ENCODE measurements around the gene TMEM61.
A peak's percentile ranks its signal among the peaks of the same experiment; 100 is the strongest.

The TMEM61 gene

GRCh38 chr1:54984131-54984842 lies 3.9 kb downstream of the TMEM61 start:
- DNase-seq, result no peak

- DNase-seq, result no peak
Measured at GRCh38 chr1:54985556-54985955, 5.1 kb downstream of the TMEM61 start.

DNA sequence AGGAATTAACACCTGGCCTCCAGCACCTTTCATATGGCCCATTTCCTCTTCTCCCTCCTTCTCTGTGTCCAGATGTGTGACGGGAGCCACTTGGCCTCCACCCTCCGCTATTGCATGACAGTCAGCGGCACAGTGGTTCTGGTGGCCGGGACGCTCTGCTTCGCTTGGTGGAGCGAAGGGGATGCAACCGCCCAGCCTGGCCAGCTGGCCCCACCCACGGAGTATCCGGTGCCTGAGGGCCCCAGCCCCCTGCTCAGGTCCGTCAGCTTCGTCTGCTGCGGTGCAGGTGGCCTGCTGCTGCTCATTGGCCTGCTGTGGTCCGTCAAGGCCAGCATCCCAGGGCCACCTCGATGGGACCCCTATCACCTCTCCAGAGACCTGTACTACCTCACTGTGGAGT lies 5.6 kb downstream of the TMEM61 start:
- no peak for DNase-seq

- no peak for DNase-seq
Measured at GRCh38 chr1:54986533-54986932, 6.1 kb downstream of the TMEM61 start.

- DNase-seq, result no peak
Measured at GRCh38 chr1:54987427-54987826, 7.0 kb downstream of the TMEM61 start.

- no peak for DNase-seq
Measured at GRCh38 chr1:54987919-54988705, 7.7 kb downstream of the TMEM61 start.

DNA sequence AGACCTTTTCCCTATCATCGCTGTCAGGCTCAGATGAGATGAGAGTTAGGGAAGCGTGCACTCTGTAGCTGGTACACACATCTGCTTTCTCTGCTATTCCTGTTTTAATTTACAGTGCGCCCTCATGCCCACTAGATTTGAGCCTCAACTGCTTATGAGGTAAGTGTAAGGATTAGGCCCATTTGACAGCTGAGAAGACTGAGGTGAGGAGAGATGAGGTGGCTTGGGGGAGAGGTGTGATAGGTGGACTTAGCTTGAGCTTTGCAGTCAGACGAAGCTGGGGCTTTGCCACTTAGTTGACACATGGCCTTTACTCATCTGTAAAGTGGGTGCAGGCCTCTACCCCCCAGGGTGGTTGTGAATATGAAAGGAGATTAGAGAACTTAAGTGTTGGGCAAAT lies 8.5 kb downstream of the TMEM61 start:
- DNase-seq, result no peak

DNA sequence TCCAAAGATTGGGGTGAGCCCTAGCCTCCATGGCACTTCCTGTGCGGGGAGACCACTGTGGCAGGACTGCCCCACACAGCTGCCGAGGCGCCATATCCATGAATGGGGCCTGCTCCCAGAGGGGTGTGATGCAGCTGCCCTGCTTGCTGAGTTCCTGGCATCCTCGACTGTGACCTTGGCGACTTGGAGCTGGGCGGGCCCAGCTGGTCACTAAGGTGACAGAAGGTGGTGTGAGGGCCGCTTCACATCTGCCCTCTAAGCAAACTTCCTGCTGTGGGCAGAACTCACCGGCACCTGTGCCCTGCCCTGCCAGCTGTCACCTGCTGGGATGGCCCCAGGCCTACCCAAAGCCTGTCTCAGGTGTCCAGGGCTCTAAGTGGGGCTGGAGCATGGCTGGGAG lies 9.0 kb downstream of the TMEM61 start:
- DNase-seq, result no peak

DNA sequence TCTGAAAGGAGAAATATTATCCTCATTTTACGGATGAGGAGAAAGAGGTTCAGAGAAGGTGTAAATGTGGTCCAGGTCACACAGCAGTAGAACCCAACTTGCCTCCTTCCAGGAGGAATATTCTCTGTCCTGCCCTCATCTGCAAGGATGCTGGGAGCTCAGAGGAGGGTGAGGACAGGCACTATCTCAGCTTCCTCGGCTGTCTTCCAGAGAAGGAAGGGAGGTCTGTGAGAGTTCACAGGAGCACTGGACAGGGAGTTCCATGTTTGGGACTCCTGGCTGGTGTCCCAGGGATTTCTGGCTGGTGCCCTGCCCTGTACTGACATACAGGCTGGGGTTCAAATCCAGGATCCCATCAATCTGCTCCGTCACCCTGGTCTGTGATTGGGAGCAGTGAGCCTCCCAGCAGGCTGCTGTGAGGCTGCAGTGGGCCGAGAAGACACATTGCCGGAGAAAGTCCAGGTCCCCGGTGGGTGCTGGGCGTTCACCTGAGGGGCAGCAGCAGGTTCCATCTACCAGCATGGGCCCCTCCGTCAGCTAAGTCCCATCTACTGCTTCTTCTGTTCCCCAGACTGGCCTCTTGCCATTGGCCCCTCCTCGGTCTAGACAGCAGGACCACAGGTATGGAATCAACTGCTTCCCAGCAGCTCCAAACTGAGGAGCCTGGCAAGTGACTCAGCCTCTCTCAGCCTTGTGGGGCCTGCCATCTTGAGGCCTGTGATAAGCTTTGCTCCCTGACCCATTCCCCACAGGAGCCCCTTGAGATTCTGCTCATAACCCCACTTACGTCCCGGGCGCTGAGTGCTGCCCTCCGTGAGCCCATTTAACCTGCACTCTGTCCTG lies 9.8 kb downstream of the TMEM61 start:
- no peak for DNase-seq

GRCh38 chr1:54990916-54991315 lies 10.5 kb downstream of the TMEM61 start:
- no peak for DNase-seq

- DNase-seq, result no peak
Measured at GRCh38 chr1:54991939-54992338, 11.5 kb downstream of the TMEM61 start.

DNA sequence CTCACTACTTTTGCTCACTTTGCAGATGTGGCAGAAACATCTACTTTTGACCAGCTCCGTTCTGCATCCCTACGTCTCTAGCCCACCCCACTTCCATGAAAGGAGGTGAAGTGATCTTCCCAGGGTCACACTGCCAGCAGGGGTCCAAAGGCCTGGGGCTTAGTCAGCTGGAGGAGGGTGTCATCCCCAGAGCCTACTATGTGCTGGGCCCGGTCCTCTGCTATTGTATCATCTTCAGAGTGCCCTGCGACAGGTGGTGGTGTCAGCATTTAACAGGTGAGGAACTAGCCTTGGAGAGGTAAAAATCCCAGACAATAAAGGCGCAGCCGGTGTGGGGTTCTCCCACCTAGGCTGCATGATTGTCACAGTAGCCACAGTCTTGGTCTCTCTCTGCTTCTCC lies 12.7 kb downstream of the TMEM61 start:
- DNase-seq, result no peak

DNA sequence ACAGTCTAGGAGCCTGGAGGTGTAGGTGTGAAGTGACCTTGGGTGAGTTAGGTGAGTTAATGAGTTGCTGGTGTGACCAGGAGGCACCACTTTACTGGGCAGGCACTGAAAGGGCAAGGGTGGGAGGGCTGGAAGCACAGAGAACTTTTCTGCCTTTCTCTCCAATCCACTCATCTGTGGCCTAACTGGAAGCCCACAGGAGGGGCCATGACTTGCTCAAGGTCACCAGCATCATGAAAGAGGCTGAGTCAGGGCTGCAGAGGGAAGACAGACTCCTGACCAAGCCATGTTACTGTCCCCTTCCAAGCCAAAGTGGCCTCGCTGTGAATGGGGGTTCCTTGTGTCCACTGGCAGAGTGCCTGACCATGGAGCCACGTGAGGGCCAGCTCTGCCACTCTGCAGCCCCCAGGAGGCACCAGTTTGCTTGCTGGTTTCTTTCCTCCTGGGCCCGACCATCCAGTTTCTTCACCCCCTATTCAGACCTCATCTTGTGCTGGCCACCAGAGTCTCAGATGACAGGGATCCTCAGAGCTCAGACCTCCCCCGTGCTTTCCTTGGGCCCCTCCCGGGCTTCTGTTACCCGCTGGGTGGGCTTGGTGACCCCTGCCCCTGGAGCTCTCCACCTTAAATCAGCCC lies 14.0 kb downstream of the TMEM61 start:
- DNase-seq, result no peak

DNA sequence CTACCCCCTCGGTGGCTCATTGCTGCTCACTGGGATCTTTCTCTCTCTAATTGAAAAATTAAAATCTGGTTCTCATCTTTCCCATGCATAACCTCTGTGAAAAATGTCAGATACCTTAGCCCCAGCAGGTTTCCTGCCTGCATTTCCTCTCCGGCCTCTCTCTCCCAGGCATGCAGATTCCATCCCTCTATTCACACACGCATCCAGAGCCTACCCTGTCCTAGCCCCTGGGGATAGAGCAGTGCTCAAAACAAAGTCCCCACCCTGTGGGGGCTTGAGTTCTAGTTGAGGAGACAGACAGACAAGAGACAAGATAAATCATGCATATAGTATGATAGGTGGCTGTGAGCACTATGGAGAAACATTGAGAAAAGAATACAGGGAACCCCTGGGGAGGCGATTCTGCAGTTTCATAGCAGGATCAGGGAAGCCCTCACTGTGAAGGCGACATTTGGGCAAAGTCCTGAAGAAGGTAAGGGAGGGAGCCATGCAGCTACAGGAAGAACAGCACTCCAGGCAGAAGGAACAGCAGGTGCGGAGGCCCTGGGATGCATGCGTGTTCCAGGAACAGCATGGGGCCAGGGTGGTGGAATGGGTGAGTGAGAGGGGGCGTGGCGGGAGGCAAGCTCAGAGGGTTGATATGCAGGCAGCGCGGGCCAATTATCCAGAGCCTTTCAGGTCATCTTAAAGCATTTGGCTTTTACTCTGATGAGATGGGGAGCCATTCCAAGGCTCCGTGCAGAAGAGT lies 14.8 kb downstream of the TMEM61 start:
- DNase-seq, result no peak

- DNase-seq, result no peak
Measured at GRCh38 chr1:54995835-54996234, 15.4 kb downstream of the TMEM61 start.

DNA sequence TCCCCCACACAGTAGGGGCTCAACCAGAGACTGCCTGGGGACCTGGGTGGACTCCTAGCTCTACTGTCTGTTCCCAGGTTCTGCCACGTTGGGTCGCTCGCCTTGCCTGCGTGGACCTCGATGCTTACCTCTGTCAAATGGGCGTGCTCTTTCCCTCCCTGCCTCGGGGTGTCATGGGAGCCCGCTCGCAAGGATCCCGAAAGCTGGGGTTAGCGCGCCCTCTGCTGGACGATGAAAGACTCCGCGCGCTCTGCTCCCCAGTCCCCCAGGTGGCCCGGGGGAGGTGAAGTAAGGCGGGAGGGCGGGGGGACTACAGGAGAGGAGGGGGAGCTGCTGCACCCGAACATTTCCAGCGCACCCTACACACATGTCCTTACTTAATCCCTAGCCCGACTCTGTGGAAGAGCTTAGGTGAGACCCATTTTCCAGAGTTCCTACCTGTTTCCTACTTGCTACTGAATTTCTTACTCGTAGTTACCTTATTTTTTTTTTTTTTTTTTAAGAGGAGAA lies 16.0 kb downstream of the TMEM61 start:
- DNase-seq, result peak in 43 of 56 donors; percentile 1 to 74 (median 26)

DNA sequence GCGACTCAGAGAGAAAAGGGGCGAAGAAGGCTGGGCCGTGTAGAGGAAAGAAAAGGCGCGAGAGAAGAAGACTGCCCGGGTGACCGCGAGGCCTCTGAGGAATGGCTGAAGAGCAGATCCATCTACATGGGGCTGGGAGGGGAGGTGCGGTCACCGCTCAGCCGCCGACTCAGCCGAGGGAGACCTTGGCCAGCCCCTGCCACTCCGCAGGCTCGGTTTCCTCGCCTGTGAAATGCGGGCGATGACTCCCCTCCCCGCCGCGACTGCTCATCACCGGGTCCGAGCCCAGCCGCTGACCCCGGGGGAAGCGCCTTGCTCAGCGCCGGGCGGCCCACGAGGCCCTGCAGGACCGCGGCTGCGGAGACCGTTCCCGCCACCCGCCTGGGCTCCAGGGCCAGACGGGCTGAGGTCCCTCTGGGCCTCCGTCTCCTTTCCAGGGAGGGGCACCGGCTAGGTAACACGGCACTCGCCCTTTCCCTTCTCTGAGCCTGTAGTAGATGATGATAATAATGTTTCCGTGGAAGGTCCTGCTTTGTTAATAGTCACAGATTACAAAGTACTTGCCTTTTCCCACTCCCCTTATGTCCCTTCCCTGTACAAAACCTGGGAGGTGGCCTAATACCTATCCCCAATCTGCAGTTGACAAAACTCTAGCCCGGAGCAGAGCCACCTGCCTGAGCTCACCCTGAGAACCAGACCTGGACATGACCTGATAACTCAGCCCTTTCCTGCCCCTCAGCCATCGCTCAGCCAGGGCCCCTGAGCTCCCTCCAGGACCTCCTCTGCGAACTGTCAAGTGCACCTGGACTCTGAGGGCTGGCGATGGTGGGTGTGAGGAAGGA lies 16.7 kb downstream of the TMEM61 start:
- no peak for DNase-seq

- no peak for DNase-seq
Measured at GRCh38 chr1:54997711-54997986, 17.2 kb downstream of the TMEM61 start.

DNA sequence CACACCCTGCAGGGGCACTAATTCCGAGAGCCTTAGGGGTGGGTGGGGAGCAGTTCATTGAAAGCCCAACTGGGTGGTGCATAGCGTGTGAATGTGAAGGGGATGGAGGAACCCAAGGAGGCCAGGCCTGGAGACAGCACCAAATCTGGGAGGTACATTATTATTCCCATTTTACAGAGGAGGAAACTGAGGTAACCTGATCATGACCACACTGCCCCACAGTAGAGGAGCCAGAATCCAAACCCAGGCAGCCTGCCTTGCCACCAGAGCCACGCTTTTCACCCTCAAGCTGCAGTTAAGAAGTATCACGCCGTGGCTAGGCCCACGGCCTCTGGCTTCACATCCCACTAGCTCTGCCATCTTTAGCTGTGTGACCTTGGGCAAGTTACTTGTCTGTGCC lies 17.7 kb downstream of the TMEM61 start:
- no peak for DNase-seq

- DNase-seq, result no peak
Measured at GRCh38 chr1:54998677-54999076, 18.2 kb downstream of the TMEM61 start, which contains the start of gene BSND. Gene BSND, plus strand, starts transcription at chr1:54998933. Its CDS starts 254 bp downstream, at chr1:54999187.
